Thyroid gland (tissue), 4 donors: ENCODE measurements around the gene ARHGAP24.

Source experiments
- CTCF ChIP-seq, 6 experiments: fragments of 200-600 bp in 3 of 6; fragments of 450-650 bp in 3 of 6; sonication (generic) in 3 of 6; IDR thresholded peaks; one replicate each; pipeline ENCODE4 v1.5.1; 2016 to 2019; ENCODE audit warnings: antibody characterized with exemption in 6 of 6, mild to moderate bottlenecking in 2 of 6, inconsistent platforms in 1 of 6, moderate library complexity in 1 of 6
- POLR2A ChIP-seq, 2 donors: fragments of 450-650 bp; IDR thresholded peaks; one replicate each; pipeline ENCODE4 v1.6.1; 2017; ENCODE audit warnings: antibody characterized with exemption in 2 of 2, mild to moderate bottlenecking in 2 of 2, moderate library complexity in 1 of 2

- TF ChIP-seq POLR2A (IDR thresholded peaks at IDR 0.05) = no peak
- no peak for TF ChIP-seq CTCF (IDR thresholded peaks at IDR 0.05)
Measured at GRCh38 chr4:85951099-85951498, 476.1 kb downstream of the ARHGAP24 start.
